ENCODE measurements around the gene PLCE1. TPM values are rescaled to one million over a fixed set of nuclear protein-coding genes. Genes with fewer than 3 reads are reported as not detected.

Gene PLCE1
- total RNA-seq, 4 donors from 2014 or later, result 4.1 to 17.0 (median 6.8) TPM

DNA sequence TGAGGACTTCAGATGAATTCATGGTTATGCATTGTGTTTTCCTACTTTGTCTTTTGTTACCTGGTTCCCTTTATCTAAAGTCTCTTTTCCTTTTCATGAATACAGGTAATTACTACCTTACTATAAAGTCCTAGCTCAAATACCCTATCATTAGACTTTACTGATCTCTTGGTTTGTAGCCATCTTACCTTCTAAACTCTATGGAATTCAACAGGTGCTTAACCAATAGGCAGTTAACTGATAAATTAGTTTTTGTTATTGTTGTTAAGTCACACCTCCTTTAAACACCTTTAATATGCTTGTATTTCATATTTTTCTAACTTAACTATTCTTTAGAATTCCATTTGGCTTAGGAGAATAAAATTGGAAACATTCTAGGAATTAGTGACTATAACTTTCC, 30.7 kb downstream of the PLCE1 start:
- TF ChIP-seq, protein P1, sequence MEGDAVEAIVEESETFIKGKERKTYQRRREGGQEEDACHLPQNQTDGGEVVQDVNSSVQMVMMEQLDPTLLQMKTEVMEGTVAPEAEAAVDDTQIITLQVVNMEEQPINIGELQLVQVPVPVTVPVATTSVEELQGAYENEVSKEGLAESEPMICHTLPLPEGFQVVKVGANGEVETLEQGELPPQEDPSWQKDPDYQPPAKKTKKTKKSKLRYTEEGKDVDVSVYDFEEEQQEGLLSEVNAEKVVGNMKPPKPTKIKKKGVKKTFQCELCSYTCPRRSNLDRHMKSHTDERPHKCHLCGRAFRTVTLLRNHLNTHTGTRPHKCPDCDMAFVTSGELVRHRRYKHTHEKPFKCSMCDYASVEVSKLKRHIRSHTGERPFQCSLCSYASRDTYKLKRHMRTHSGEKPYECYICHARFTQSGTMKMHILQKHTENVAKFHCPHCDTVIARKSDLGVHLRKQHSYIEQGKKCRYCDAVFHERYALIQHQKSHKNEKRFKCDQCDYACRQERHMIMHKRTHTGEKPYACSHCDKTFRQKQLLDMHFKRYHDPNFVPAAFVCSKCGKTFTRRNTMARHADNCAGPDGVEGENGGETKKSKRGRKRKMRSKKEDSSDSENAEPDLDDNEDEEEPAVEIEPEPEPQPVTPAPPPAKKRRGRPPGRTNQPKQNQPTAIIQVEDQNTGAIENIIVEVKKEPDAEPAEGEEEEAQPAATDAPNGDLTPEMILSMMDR (IDR thresholded peaks at IDR 0.05; ENCODE audit: low read depth), result no peak

DNA sequence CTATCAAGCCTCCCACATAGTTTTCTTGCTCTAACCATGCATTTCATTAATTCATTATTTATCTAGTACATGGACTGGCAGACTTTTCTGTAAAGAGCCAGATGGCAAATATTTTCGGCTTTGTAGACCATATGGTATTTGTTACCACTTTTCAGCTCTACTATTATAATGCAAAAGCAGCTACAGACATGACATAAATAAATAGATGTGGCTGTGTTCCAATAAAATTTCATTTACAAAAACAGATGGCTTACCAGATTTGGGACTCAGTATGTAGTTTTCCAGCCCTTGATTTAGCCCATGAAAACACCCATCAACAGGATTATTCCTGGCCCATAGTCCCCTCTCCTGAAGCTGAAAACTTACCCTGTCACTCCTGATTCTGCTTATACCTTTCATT, 32.1 kb downstream of the PLCE1 start:
- TF ChIP-seq, protein P1 (IDR thresholded peaks at IDR 0.05; ENCODE audit: low read depth), result no peak

DNA sequence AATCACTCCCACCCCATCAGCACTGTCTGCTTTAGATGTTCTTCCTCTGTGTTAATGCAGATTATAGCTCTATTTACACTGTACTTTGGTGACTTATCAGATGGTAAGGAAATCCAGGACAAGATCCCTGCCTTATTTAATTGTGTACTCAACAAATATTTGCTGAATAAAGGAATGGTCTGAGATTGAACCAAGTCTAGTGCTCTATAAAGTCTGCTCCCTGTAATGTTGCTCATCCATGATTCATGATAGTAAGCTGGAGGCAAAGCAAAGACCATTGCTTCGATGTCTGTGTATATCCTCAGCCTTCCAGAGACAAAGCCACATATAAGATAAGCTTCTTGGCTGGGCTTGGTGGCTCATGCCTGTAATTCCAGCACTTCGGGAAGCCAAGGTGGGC, 33.5 kb downstream of the PLCE1 start:
- TF ChIP-seq, protein P1 (IDR thresholded peaks at IDR 0.05; ENCODE audit: low read depth), result no peak

DNA sequence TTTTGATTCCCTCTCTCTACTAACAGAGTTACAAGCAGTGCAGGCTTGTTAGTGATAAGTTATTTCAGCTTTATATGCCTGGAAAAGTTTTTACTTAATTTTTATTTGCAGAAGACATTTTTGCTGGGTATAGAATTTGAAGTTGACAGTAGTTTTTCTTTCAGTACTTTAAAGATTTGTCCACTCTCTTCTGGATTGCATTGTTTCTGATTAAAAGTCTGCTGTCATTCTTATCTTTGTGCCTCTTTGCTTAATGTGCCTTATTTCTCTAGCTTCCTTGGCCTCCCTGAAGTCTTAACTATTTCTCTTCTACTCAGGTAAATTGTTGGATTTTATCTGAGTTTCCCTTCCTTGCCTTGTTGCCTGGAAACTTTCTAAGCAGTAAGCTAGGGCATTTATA, 36.2 kb downstream of the PLCE1 start:
- TF ChIP-seq, protein P1 (IDR thresholded peaks at IDR 0.05; ENCODE audit: low read depth), result no peak

DNA sequence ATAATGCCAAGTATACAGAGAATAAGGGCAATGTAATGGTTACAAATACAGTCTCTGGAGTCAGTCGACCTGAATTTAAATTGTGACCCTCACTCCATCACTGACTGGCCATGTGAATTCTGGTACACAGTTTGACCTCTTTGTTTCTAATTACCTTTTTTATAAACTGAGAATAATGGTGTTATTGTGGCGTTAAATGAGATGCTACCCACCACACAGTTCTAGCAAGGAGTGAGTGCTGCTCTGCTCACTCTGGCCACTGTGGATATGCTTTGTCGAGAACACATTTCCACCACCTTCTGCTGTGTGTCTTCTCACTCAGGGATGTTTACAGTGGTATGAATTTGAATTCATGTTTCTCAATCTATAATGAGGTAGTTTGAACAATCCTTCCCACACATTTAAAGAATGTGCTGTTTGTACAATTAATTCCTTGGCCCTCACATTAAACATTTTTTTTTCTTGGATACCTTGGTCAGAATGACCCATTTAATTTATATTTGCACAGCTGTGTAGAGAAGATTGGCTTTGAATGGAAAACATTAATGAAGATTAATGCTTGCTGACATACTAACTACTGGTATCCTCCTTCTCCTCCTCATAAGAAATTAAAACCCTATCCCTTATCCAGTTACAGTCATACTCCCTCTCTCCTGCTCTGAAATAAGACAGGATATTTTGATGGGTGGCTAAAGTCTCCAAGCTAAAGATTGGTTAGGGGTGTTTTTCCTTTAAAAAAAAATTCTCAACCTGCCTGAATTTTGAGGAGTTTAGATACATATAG, 42.4 kb downstream of the PLCE1 start:
- TF ChIP-seq, protein P1 (IDR thresholded peaks at IDR 0.05; ENCODE audit: low read depth), result no peak

DNA sequence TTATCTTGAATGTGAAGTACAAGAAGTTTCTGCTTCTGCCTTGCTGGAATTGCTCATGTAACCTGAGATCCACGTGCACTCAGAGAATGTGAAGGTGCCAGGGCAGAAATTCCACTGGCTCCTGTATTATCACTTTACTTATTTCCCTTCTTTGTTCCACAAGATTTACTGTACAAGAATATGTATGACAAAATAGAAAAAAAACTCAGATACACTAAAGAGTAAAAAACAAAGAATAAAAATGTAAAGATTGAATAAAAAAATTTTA, 43.0 kb downstream of the PLCE1 start:
- TF ChIP-seq, protein P1 (IDR thresholded peaks at IDR 0.05; ENCODE audit: low read depth), result no peak

DNA sequence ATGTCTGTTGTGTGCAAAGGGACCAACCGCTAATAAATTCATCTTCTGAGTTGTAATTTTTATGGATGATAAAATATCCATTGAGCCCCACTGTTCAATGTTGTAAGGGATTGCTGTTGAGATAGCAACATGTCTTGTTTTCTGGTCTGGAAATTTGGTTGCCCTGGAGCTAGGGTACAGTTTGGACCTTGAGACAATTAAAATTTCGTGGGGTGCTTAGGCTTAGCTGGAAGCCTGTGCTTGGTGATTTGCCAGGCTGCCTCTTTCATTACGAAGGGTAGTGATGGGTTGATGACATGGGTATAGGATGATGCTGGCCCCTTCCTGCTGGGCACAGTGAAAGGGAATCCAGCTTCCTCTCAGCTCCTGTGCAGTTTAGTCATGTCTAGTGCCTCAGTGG, 43.6 kb downstream of the PLCE1 start:
- TF ChIP-seq, protein P1 (IDR thresholded peaks at IDR 0.05; ENCODE audit: low read depth), result no peak

All from subcutaneous adipose tissue (tissue), 4 donors.